Measurements from ENCODE around the gene CARMIL1. TPM values are rescaled to one million over a fixed set of nuclear protein-coding genes. Genes with fewer than 3 reads are reported as not detected.

CARMIL1 gene
- total and polyA plus RNA-seq, 10 of the 15 experiments (the other 5 are each of a cell fraction or from before 2014, with no cell fraction given) = 6.4 to 18.1 (median 10.3) TPM

DNA sequence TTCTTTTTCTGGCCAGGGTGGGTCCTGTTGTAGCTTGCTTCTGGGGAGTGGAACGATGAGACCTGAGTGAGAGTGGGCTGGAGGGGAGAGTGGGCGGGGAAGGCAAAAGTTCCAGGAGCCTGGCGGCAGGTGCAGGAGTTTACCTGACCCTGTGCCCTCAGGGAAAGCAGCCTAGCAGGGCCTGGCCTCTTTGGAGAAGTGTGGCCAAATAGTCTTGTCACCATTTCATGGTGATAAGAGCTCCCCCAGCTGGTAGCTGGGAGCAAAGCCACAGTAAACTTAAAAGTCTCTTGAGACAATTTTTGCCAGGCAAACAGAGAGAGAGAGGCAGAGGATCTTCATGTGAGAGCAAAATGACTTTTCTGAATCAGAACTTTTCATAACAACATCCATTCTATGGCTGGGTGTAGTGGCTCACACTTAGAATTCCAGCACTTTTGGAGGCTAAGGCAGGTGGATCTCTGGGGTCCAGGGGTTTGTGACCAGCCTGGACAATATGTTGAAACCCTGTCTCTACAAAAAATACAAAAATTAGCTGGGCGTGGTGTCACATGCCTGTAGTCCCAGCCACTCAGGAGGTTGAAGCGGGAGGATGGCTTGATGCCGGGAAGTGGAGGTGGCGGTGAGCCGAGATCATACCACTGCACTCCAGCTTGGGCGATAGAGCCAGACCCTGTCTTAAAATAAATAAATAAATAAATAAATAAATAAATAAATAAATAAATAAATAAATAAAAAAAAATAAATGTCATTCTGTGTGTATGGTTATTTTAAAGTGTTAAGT is 211.0 kb downstream of the CARMIL1 start (continued):
- TF ChIP-seq REST (IDR thresholded peaks at IDR 0.05; ENCODE audit: low read depth, low read length) (no peak), SMC3 (IDR thresholded peaks at IDR 0.05; ENCODE audit: borderline replicate concordance, low read length) (peak; percentile 98), YY1 (IDR thresholded peaks at IDR 0.05; ENCODE audit: low read depth, low read length) (peak; percentile 70; the same call in 1 of the 2 replicates), CTCF (IDR thresholded peaks at IDR 0.05 in 2 of 3, conservative IDR thresholded peaks at IDR 0.05 in 1 of 3; ENCODE audit: control insufficient read depth in 2 of 3, extremely low read depth in 1 of 3, insufficient read depth in 1 of 3, low read depth in 3 of 3, low read length in 3 of 3) (peak; percentile 84 to 89 (median 88)), NFYB (IDR thresholded peaks at IDR 0.05; ENCODE audit: insufficient read depth, low read depth, low read length) (no peak), NR2C2 (IDR thresholded peaks at IDR 0.05; ENCODE audit: borderline replicate concordance, control insufficient read depth, insufficient read length, low read depth) (no peak), RAD21 (IDR thresholded peaks at IDR 0.05; ENCODE audit: insufficient read depth, low read depth, low read length) (peak; percentile 97), IKZF1 (conservative IDR thresholded peaks at IDR 0.05) (0 out of 2 replicates have a peak, but pooled peaks have one; percentile 15), BHLHE40 (IDR thresholded peaks at IDR 0.05; ENCODE audit: borderline replicate concordance in 1 of 2, low read depth in 2 of 2, low read length in 1 of 2) (0 out of 4 replicates have a peak, but pooled peaks of 1 of the 2 experiments have one; percentile 13), CBX3 (IDR thresholded peaks at IDR 0.05; ENCODE audit: borderline replicate concordance, low read depth) (no peak), STAT1 (conservative IDR thresholded peaks at IDR 0.05) (0 out of 2 replicates have a peak, but pooled peaks have one; percentile 56)
